NT2/D1 (cell line): ENCODE results near the gene KIF1B.

Experiments used
- DNase-seq: peaks from one replicate; pipeline ENCODE4 v3.0.0-alpha.2; 2011; ENCODE audit warnings: low read depth, low spot score
- H3K27me3 ChIP-seq: 2 replicates; pipeline ENCODE4 v1.6.0; 2011; ENCODE audit warnings: mild to moderate bottlenecking; ENCODE audit not compliant: insufficient read length, insufficient read depth
- H3K36me3 ChIP-seq: 2 replicates; pipeline ENCODE4 v1.6.1; 2011; ENCODE audit warnings: mild to moderate bottlenecking, low read length, mixed read lengths; ENCODE audit not compliant: insufficient read depth, insufficient read length
- H3K4me1 ChIP-seq: 2 replicates; pipeline ENCODE4 v1.5.1; 2011; ENCODE audit not compliant: insufficient read depth, insufficient read length
- H3K4me3 ChIP-seq: 2 replicates; pipeline ENCODE4 v1.5.1; 2011; ENCODE audit warnings: low read depth; ENCODE audit not compliant: insufficient read length
- H3K9ac ChIP-seq: 2 replicates; pipeline ENCODE4 v1.6.0; 2011; ENCODE audit warnings: low read depth; ENCODE audit not compliant: insufficient read length
- H3K9me3 ChIP-seq: 2 replicates; pipeline ENCODE4 v1.5.1; 2011; ENCODE audit warnings: mild to moderate bottlenecking, low read length; ENCODE audit not compliant: insufficient read depth
- SUZ12 ChIP-seq: IDR thresholded peaks from 2 replicates; pipeline ENCODE4 v1.6.1; 2011; ENCODE audit not compliant: insufficient read length, insufficient read depth; ENCODE audit errors: extremely low read depth
- YY1 ChIP-seq: IDR thresholded peaks from 2 replicates; pipeline ENCODE4 v1.6.1; 2011; ENCODE audit not compliant: insufficient read length, insufficient read depth
- ZNF274 ChIP-seq: IDR thresholded peaks from 2 replicates; pipeline ENCODE4 v1.6.1; 2011; ENCODE audit warnings: mild to moderate bottlenecking, low read depth, low read length

The KIF1B gene

DNA sequence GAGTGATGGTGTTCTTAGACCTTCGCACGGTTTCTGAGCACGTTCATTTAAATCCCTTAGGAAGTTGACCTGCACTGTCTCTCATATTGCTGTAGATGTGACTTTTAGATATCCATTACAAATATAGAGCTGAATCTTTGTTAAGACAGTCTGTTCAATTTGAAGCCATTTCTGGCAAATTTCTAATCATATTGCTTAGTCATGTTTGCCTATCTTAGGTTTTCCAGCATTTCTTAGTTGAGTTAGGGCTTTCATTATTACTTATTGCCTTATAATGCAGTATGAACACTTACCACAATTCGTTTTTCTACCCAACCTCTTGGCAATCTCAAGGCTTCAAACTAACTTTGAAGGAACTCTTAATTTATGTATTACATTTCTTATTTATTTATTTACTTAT, 110.0 kb downstream of the KIF1B start:
- Histone ChIP-seq H3K4me3 (no peak overlapping the region), H3K9me3 (no peaks in the 10 kb centered on the region), H3K27me3 (no peaks in the 10 kb centered on the region), H3K4me1 (no peaks in the 10 kb centered on the region), H3K36me3 (peaks cover 20% of the 10 kb centered on the region), H3K9ac (no peak overlapping the region)
- no peak for TF ChIP-seq ZNF274
- no peak for TF ChIP-seq SUZ12
- no peak for TF ChIP-seq YY1
- no peak for DNase-seq

DNA sequence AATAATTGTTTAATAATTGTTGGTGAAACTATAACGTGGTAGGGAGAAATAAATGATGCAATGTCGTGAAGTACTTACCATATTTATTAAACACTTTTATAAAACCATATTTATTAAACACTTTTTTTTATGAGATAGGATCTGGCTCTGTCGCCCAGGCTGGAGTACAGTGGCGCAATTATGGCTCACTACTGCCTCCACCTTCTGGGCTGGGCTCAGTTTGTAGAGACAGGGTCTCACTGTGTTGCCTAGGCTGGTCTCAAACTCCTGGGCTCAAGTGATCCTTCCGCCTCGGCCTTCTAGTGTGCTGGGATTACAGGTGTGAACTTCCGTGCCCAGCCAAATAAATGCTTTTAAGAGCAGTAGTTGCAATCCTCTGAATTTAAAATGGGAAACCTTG, 112.5 kb downstream of the KIF1B start:
- H3K4me1 ChIP-seq: no peaks in the 10 kb centered on the region
- H3K4me3 ChIP-seq: no peak overlapping the region
- TF ChIP-seq SUZ12 (no peak), YY1 (no peak), ZNF274 (no peak)
- H3K36me3 ChIP-seq: peaks cover 26% of the 10 kb centered on the region
- no peaks in the 10 kb centered on the region for H3K27me3 ChIP-seq
- no peak overlapping the region for H3K9ac ChIP-seq
- DNase-seq: no peak
- H3K9me3 ChIP-seq: no peaks in the 10 kb centered on the region

DNA sequence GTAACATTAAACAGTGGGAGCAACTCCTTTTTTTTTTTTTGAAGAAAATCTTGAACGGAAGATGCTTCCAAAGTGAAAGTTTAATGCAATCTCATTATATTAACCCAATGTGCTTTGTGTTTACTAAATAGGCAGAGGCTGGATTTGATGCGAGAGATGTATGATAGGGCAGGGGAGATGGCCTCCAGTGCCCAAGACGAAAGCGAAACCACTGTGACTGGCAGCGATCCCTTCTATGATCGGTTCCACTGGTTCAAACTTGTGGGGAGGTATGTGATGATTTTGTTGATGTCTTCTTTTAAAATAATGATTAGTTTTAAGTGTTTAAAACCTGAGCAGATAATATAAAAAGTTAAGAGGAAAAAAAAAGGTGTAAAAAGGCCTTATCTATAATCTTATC, 114.3 kb downstream of the KIF1B start:
- Histone ChIP-seq H3K36me3 (peaks cover 26% of the 10 kb centered on the region), H3K9ac (no peak overlapping the region), H3K9me3 (no peaks in the 10 kb centered on the region), H3K27me3 (no peaks in the 10 kb centered on the region), H3K4me1 (no peaks in the 10 kb centered on the region), H3K4me3 (no peak overlapping the region)
- no peak for DNase-seq
- TF ChIP-seq SUZ12 (no peak), ZNF274 (no peak), YY1 (no peak)

DNA sequence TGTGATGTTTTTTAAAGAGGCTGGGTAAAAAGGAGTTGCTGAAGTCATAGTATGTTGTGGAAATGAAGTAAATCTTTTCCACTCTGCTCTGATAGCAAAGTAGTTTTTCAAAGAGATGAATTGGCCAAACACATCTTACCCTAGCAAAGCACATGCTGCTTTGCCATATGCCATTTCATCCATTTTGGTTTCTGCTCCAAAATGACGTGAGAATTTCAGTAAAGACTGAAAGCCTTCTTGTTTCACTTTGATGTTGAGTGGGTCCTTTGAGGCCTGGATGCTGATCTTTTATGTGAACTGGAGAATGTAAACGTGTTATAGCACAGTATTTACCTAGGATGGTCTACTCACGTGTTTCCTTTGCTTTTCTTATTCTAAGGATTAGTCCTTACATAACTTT, 115.2 kb downstream of the KIF1B start:
- H3K36me3 ChIP-seq: peaks cover 26% of the 10 kb centered on the region
- H3K9me3 ChIP-seq: no peaks in the 10 kb centered on the region
- TF ChIP-seq SUZ12 (no peak), YY1 (no peak), ZNF274 (no peak)

GRCh38 chr1:10326251-10326650, 115.9 kb downstream of the KIF1B start:
- H3K27me3 ChIP-seq: no peaks in the 10 kb centered on the region

More for the DNA sequence above, 115.2 kb downstream of the KIF1B start:
- H3K9ac ChIP-seq: no peak overlapping the region
- no peaks in the 10 kb centered on the region for H3K27me3 ChIP-seq
- H3K4me1 ChIP-seq: no peaks in the 10 kb centered on the region
- H3K4me3 ChIP-seq: no peak overlapping the region
- DNase-seq: no peak

DNA sequence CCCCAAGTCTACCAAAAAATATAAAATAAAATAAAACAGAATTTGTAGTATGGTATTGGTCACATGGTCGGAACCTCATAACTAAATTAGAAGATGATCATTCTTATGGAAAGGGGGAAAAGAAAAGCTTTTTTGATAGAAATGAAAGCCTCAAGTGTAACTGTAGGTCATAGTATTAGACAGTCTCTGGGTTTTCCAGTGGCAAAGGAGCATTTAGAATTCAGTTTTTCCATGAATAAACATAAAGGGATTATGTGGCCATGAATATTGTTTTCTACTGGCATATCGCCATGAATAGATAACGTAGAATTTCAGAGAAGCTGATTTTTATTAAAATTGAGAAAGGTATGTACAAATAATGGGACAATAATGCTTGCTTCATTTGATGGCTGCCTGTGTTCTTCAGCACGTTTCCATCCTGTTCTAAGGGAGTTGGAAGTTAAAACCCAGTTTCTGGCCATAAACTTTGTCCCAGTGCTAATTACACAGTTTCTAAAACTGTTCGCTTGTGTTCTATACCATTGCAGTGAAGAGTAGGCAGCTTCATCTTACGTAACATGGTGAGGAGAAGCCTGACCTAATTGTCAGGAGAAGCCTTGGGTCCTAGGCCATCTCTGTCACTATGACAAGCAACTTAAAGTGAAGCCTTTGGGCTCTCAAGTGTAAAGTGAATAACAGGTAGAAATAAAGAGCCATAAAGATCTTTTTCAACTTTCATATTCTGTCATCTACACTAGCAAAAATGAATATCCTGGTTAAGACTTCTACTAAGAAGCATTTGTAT, 118.0 kb downstream of the KIF1B start:
- Histone ChIP-seq H3K36me3 (peaks cover 18% of the 10 kb centered on the region), H3K27me3 (no peaks in the 10 kb centered on the region), H3K4me1 (no peaks in the 10 kb centered on the region), H3K4me3 (no peak overlapping the region), H3K9ac (no peak overlapping the region), H3K9me3 (no peaks in the 10 kb centered on the region)
- no peak for TF ChIP-seq ZNF274
- TF ChIP-seq SUZ12: no peak
- no peak for TF ChIP-seq YY1
- DNase-seq: no peak

More at GRCh38 chr1:10326251-10326650, 115.9 kb downstream of the KIF1B start:
- no peak overlapping the region for H3K9ac ChIP-seq
- H3K4me3 ChIP-seq: no peak overlapping the region
- DNase-seq: no peak
- TF ChIP-seq ZNF274: no peak
- no peak for TF ChIP-seq SUZ12
- TF ChIP-seq YY1: no peak
- H3K4me1 ChIP-seq: no peaks in the 10 kb centered on the region
- H3K36me3 ChIP-seq: peaks cover 26% of the 10 kb centered on the region
- no peaks in the 10 kb centered on the region for H3K9me3 ChIP-seq

- Histone ChIP-seq H3K4me3 (no peak overlapping the region), H3K9ac (no peak overlapping the region), H3K36me3 (peaks cover 29% of the 10 kb centered on the region), H3K4me1 (peaks cover 2% of the 10 kb centered on the region), H3K9me3 (no peaks in the 10 kb centered on the region), H3K27me3 (no peaks in the 10 kb centered on the region)
- TF ChIP-seq ZNF274: no peak
- no peak for TF ChIP-seq YY1
- no peak for TF ChIP-seq SUZ12
- no peak for DNase-seq
Observed at GRCh38 chr1:10337436-10337835, 127.1 kb downstream of the KIF1B start.
